ENCODE data around the gene SOD1. TPM values are rescaled to one million over a fixed set of nuclear protein-coding genes. Genes with fewer than 3 reads are reported as not detected.

SOD1 gene
- total and polyA plus RNA-seq, 2 of the 8 experiments (the other 6 are each of a cell fraction or from before 2014, with no cell fraction given) = 192 to 226 TPM

GRCh38 chr21:31659536-31660258 lies at the start of gene SOD1 (continued):
- TF ChIP-seq, protein P1, sequence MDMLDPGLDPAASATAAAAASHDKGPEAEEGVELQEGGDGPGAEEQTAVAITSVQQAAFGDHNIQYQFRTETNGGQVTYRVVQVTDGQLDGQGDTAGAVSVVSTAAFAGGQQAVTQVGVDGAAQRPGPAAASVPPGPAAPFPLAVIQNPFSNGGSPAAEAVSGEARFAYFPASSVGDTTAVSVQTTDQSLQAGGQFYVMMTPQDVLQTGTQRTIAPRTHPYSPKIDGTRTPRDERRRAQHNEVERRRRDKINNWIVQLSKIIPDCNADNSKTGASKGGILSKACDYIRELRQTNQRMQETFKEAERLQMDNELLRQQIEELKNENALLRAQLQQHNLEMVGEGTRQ (IDR thresholded peaks at IDR 0.05; ENCODE audit: low read length) = no peak
- TF ChIP-seq, protein P2, sequence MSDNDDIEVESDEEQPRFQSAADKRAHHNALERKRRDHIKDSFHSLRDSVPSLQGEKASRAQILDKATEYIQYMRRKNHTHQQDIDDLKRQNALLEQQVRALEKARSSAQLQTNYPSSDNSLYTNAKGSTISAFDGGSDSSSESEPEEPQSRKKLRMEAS (IDR thresholded peaks at IDR 0.05) = peak; percentile 85
- TF ChIP-seq CBX5 (IDR thresholded peaks at IDR 0.05; ENCODE audit: low read depth, low read length) (no peak), PHF8 (conservative IDR thresholded peaks at IDR 0.05; ENCODE audit: low read depth, low read length) (peak; percentile 86), BRCA1 (IDR thresholded peaks at IDR 0.05; ENCODE audit: low read depth, low read length) (no peak), RAD21 (IDR thresholded peaks at IDR 0.05 in 1 of 2, conservative IDR thresholded peaks at IDR 0.05 in 1 of 2; ENCODE audit: low read depth in 2 of 2, low read length in 2 of 2) (no peak), CREB1 (IDR thresholded peaks at IDR 0.05) (peak; percentile 69; the same call in 1 of the 2 replicates), POU5F1 (IDR thresholded peaks at IDR 0.05; ENCODE audit: low read depth, low read length) (no peak), BCL11A (IDR thresholded peaks at IDR 0.05; ENCODE audit: low read depth in 2 of 2, low read length in 2 of 2) (no peak), RNF2 (IDR thresholded peaks at IDR 0.05; ENCODE audit: borderline replicate concordance, low read depth, low read length, missing control alignments, poor library complexity, severe bottlenecking) (no peak), EP300 (IDR thresholded peaks at IDR 0.05; ENCODE audit: borderline replicate concordance in 1 of 2, low read depth in 2 of 2, low read length in 2 of 2) (no peak), CBX8 (IDR thresholded peaks at IDR 0.05; ENCODE audit: borderline replicate concordance, low read depth, low read length) (no peak), HDAC2 (IDR thresholded peaks at IDR 0.05; ENCODE audit: borderline replicate concordance in 1 of 2, low read depth in 2 of 2, low read length in 2 of 2) (peak; percentile 60 to 69; a peak in 1 of 4 replicates), KDM1A (IDR thresholded peaks at IDR 0.05; ENCODE audit: borderline replicate concordance, low read length) (peak; percentile 26; the same call in 1 of the 2 replicates), SIN3A (conservative IDR thresholded peaks at IDR 0.05 in 1 of 2, IDR thresholded peaks at IDR 0.05 in 1 of 2; ENCODE audit: low read depth in 1 of 2, low read length in 2 of 2) (peak in 1 of 2 experiments; percentile 59; a peak in 2 of 4 replicates), CHD2 (IDR thresholded peaks at IDR 0.05; ENCODE audit: low read length) (no peak), TAF1 (IDR thresholded peaks at IDR 0.05; ENCODE audit: low read depth, low read length) (peak; percentile 86), TBP (IDR thresholded peaks at IDR 0.05; ENCODE audit: low read depth, low read length) (peak; percentile 96), SIX5 (IDR thresholded peaks at IDR 0.05; ENCODE audit: low read depth, low read length) (no peak), ZNF274 (IDR thresholded peaks at IDR 0.05; ENCODE audit: borderline replicate concordance, extremely low read depth, low read length) (no peak), JUND (IDR thresholded peaks at IDR 0.05; ENCODE audit: low read length) (no peak; the same call in 1 of the 2 replicates), SP2 (IDR thresholded peaks at IDR 0.05; ENCODE audit: low read length) (no peak)
